BE2C (cell line): ENCODE measurements around the gene MIS18BP1.

Source experiments
- DNase-seq: peaks from one replicate; pipeline ENCODE4 v3.0.0-alpha.2; 2020
- H3K27me3 ChIP-seq: fragments of 250-450 bp; sonication (Bioruptor Pico); 2 replicates; pipeline ENCODE4 v1.5.1; 2020; ENCODE audit warnings: mild to moderate bottlenecking
- H3K36me3 ChIP-seq: fragments of 250-450 bp; sonication (Bioruptor Pico); 2 replicates; pipeline ENCODE4 v1.5.1; 2020; ENCODE audit warnings: mild to moderate bottlenecking
- H3K4me1 ChIP-seq: fragments of 250-450 bp; sonication (Bioruptor Pico); 2 replicates; pipeline ENCODE4 v1.5.1; 2020
- H3K4me3 ChIP-seq: 2 replicates; pipeline ENCODE4 v1.5.1; 2011; ENCODE audit warnings: low read depth, low read length
- H3K9me3 ChIP-seq: fragments of 250-450 bp; sonication (Bioruptor Pico); 2 replicates; pipeline ENCODE4 v1.5.1; 2020
- TF ChIP-seq, protein P1 (sequence below): IDR thresholded peaks from 2 replicates; pipeline ENCODE4 v1.5.1; 2012; ENCODE audit warnings: mild to moderate bottlenecking, low read depth, low read length

MIS18BP1 gene

GRCh38 chr14:45271858-45272537 is 19.0 kb upstream of the MIS18BP1 start:
- Histone ChIP-seq H3K9me3 (no peaks in the 10 kb centered on the region), H3K4me3 (no peak overlapping the region), H3K4me1 (no peaks in the 10 kb centered on the region), H3K36me3 (no peaks in the 10 kb centered on the region), H3K27me3 (no peaks in the 10 kb centered on the region)
- no peak for DNase-seq
- TF ChIP-seq, protein P1, sequence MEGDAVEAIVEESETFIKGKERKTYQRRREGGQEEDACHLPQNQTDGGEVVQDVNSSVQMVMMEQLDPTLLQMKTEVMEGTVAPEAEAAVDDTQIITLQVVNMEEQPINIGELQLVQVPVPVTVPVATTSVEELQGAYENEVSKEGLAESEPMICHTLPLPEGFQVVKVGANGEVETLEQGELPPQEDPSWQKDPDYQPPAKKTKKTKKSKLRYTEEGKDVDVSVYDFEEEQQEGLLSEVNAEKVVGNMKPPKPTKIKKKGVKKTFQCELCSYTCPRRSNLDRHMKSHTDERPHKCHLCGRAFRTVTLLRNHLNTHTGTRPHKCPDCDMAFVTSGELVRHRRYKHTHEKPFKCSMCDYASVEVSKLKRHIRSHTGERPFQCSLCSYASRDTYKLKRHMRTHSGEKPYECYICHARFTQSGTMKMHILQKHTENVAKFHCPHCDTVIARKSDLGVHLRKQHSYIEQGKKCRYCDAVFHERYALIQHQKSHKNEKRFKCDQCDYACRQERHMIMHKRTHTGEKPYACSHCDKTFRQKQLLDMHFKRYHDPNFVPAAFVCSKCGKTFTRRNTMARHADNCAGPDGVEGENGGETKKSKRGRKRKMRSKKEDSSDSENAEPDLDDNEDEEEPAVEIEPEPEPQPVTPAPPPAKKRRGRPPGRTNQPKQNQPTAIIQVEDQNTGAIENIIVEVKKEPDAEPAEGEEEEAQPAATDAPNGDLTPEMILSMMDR: 0 out of 2 replicates have a peak, but pooled peaks have one; percentile 3

- TF ChIP-seq, protein P1: no peak
- no peaks in the 10 kb centered on the region for H3K36me3 ChIP-seq
- no peak overlapping the region for H3K4me3 ChIP-seq
- DNase-seq: no peak
- no peaks in the 10 kb centered on the region for H3K9me3 ChIP-seq
- H3K27me3 ChIP-seq: no peaks in the 10 kb centered on the region
- H3K4me1 ChIP-seq: no peaks in the 10 kb centered on the region
Observed at GRCh38 chr14:45270031-45270430, 17.0 kb upstream of the MIS18BP1 start.

- Histone ChIP-seq H3K9me3 (no peaks in the 10 kb centered on the region; the same call in 1 of the 2 replicates), H3K36me3 (no peaks in the 10 kb centered on the region), H3K27me3 (no peaks in the 10 kb centered on the region), H3K4me1 (no peaks in the 10 kb centered on the region), H3K4me3 (no peak overlapping the region)
- DNase-seq: no peak
- TF ChIP-seq, protein P1: no peak
Observed at GRCh38 chr14:45267071-45267470, 14.1 kb upstream of the MIS18BP1 start.

DNA sequence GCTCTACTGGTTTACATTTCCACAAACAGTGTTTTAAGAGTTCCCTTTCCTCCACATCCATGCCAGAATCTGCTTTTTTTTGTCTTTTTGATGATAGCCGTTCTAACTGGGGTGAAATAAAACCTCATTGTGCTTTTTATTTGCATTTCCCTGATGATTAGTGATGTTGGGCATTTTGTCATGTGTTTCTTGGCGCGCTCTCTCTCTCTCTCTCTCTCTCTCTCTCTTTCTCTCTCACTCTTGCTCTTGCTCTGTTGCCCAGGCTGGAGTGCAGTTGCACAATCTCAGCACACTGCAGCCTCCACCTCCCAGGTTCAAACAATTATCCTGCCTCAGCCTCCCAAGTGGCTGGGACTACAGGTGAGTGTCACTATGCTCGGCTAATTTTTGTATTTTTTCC is 9.6 kb upstream of the MIS18BP1 start:
- no peaks in the 10 kb centered on the region for H3K36me3 ChIP-seq
- no peaks in the 10 kb centered on the region for H3K4me1 ChIP-seq
- TF ChIP-seq, protein P1: no peak
- H3K9me3 ChIP-seq: no peaks in the 10 kb centered on the region; the same call in 1 of the 2 replicates
- DNase-seq: no peak
- no peak overlapping the region for H3K4me3 ChIP-seq
- H3K27me3 ChIP-seq: no peaks in the 10 kb centered on the region

- TF ChIP-seq, protein P1: no peak
Observed at GRCh38 chr14:45261209-45261608, 8.2 kb upstream of the MIS18BP1 start.

GRCh38 chr14:45258805-45259204 is 5.8 kb upstream of the MIS18BP1 start:
- TF ChIP-seq, protein P1: no peak
- no peaks in the 10 kb centered on the region for H3K9me3 ChIP-seq
- no peaks in the 10 kb centered on the region for H3K4me1 ChIP-seq
- no peaks in the 10 kb centered on the region for H3K36me3 ChIP-seq
- DNase-seq: no peak
- H3K4me3 ChIP-seq: no peak overlapping the region
- no peaks in the 10 kb centered on the region for H3K27me3 ChIP-seq

More at GRCh38 chr14:45261209-45261608, 8.2 kb upstream of the MIS18BP1 start:
- no peaks in the 10 kb centered on the region for H3K36me3 ChIP-seq
- no peaks in the 10 kb centered on the region for H3K27me3 ChIP-seq
- no peaks in the 10 kb centered on the region; the same call in 1 of the 2 replicates for H3K9me3 ChIP-seq
- no peak for DNase-seq
- no peak overlapping the region for H3K4me3 ChIP-seq
- no peaks in the 10 kb centered on the region for H3K4me1 ChIP-seq
